Liver (tissue), 3 donors: ENCODE results near the gene NQO2.

Source experiments
- ATF3 ChIP-seq: IDR thresholded peaks from 2 replicates; pipeline ENCODE4 v1.6.1; 2016; ENCODE audit warnings: antibody characterized with exemption
- CTCF ChIP-seq: fragments of 150-350 bp; IDR thresholded peaks from 2 replicates; pipeline ENCODE4 v1.5.1; 2017; ENCODE audit warnings: improper control_type of control experiment, low read depth, low read length; ENCODE audit not compliant: missing input control
- EGR1 ChIP-seq, 2 donors: IDR thresholded peaks; 2 replicates each; pipeline ENCODE4 v1.6.1; 2016 to 2018; ENCODE audit warnings: antibody characterized with exemption in 2 of 2, low read depth in 2 of 2
- GABPA ChIP-seq, 2 donors: IDR thresholded peaks in 1 of 2; conservative IDR thresholded peaks in 1 of 2; 2 replicates each; pipeline ENCODE4 v1.6.1; 2016; ENCODE audit warnings: antibody characterized with exemption in 2 of 2, mild to moderate bottlenecking in 1 of 2, moderate library complexity in 1 of 2
- HNF4A ChIP-seq, 2 donors: conservative IDR thresholded peaks; 2 replicates each; pipeline ENCODE4 v1.6.1; 2016; ENCODE audit warnings: antibody characterized with exemption in 2 of 2, mild to moderate bottlenecking in 2 of 2
- HNF4G ChIP-seq: IDR thresholded peaks from 2 replicates; pipeline ENCODE4 v1.6.1; 2016; ENCODE audit warnings: antibody characterized with exemption
- MAX ChIP-seq: IDR thresholded peaks from 2 replicates; pipeline ENCODE4 v1.6.1; 2016; ENCODE audit warnings: antibody characterized with exemption
- RAD21 ChIP-seq, 2 donors: IDR thresholded peaks; 2 replicates each; pipeline ENCODE4 v1.6.1; 2016; ENCODE audit warnings: antibody characterized with exemption in 2 of 2, mild to moderate bottlenecking in 2 of 2
- REST ChIP-seq: IDR thresholded peaks from 2 replicates; pipeline ENCODE4 v1.6.1; 2016; ENCODE audit warnings: antibody characterized with exemption, mild to moderate bottlenecking
- SP1 ChIP-seq: IDR thresholded peaks from 2 replicates; pipeline ENCODE4 v1.6.1; 2018; ENCODE audit warnings: antibody characterized with exemption, mild to moderate bottlenecking
- TAF1 ChIP-seq: conservative IDR thresholded peaks from 2 replicates; pipeline ENCODE4 v1.6.1; 2016; ENCODE audit warnings: antibody characterized with exemption, mild to moderate bottlenecking
- YY1 ChIP-seq: IDR thresholded peaks from 2 replicates; pipeline ENCODE4 v1.6.1; 2016; ENCODE audit warnings: antibody characterized with exemption, mild to moderate bottlenecking
- ZBTB33 ChIP-seq: IDR thresholded peaks from 2 replicates; pipeline ENCODE4 v1.6.1; 2016; ENCODE audit warnings: antibody characterized with exemption
- donor health status: healthy.
- donor health status: healthy.

GRCh38 chr6:2964793-2965505 lies 34.7 kb upstream of the NQO2 start:
- TF ChIP-seq CTCF (no peak), REST (no peak), TAF1 (no peak), SP1 (no peak), GABPA (IDR thresholded peaks at IDR 0.05 in 1 of 2, conservative IDR thresholded peaks at IDR 0.05 in 1 of 2) (no peak), MAX (no peak), ATF3 (no peak), RAD21 (IDR thresholded peaks at IDR 0.05) (no peak), EGR1 (IDR thresholded peaks at IDR 0.05; ENCODE audit: low read depth in 2 of 2) (no peak), HNF4A (conservative IDR thresholded peaks at IDR 0.05) (no peak), YY1 (no peak), ZBTB33 (no peak), HNF4G (no peak)
